Thyroid gland (tissue), 4 donors: ENCODE measurements around the gene ALDH2.

Source experiments
- CTCF ChIP-seq, 6 experiments: fragments of 200-600 bp in 3 of 6; fragments of 450-650 bp in 3 of 6; sonication (generic) in 3 of 6; IDR thresholded peaks; one replicate each; pipeline ENCODE4 v1.5.1; 2016 to 2019; ENCODE audit warnings: antibody characterized with exemption in 6 of 6, mild to moderate bottlenecking in 2 of 6, inconsistent platforms in 1 of 6, moderate library complexity in 1 of 6
- POLR2A ChIP-seq, 2 donors: fragments of 450-650 bp; IDR thresholded peaks; one replicate each; pipeline ENCODE4 v1.6.1; 2017; ENCODE audit warnings: antibody characterized with exemption in 2 of 2, mild to moderate bottlenecking in 2 of 2, moderate library complexity in 1 of 2

- TF ChIP-seq CTCF (IDR thresholded peaks at IDR 0.05) (no peak), POLR2A (IDR thresholded peaks at IDR 0.05) (no peak)
Observed at GRCh38 chr12:111728795-111729194, 37.9 kb upstream of the ALDH2 start.
